ENCODE data around the gene PELI3. TPM values are rescaled to one million over a fixed set of nuclear protein-coding genes. Genes with fewer than 3 reads are reported as not detected.

The PELI3 gene
- total and polyA plus RNA-seq, 10 of the 15 experiments (the other 5 are each of a cell fraction or from before 2014, with no cell fraction given): 0.14 to 1.5 (median 0.66) TPM

GRCh38 chr11:66437979-66438503, 28.7 kb upstream of the PELI3 start:
- BruUV-seq (replicated peaks): no TSS peak
- ChIA-PET SMC1A (ENCODE audit: uncharacterized antibody, unreplicated experiment) (interaction anchor here (0.8 to 1.7 kb wide), 12 partner anchors 8 to 242 kb away, joined by 3 to 8 read pairs (median 5); partner anchors contain the start of genes BRMS1, DPP3, NPAS4 and RBM4B), RAD21 (ENCODE audit: unreplicated experiment) (interaction anchor here (0.7 to 2.2 kb wide), 12 partner anchors 17 to 240 kb away, joined by 3 to 23 read pairs (median 7); partner anchors contain the start of genes DPP3, NPAS4, PELI3 and RBM4B), POLR2A (interaction anchor here (0.7 to 1.4 kb wide), 7 partner anchors 11 to 239 kb away, joined by 3 to 5 read pairs (median 3); partner anchors contain the start of genes DPP3, PELI3 and RBM4B), CTCF (interaction anchor here (1.0 to 5.1 kb wide), 15 partner anchors 9 to 240 kb away, joined by 3 to 46 read pairs (median 18); partner anchors contain the start of genes DPP3, PELI3, RBM4B and YIF1A)
- H3K9ac ChIP-seq (ENCODE audit: control insufficient read depth, insufficient read depth, low read length): peak overlapping the region; percentile 75
- peak; percentile 52 for FAIRE-seq
- H4K20me1 ChIP-seq (ENCODE audit: control insufficient read depth, insufficient read depth): no peaks in the 10 kb centered on the region
- no peak for ATAC-seq
- peak overlapping the region; percentile 97 for H2AFZ ChIP-seq (ENCODE audit: control insufficient read depth, low read depth, low read length)
- peak overlapping the region; percentile 85 for H3K27ac ChIP-seq (ENCODE audit: control insufficient read depth, insufficient read depth)
- H3K4me3 ChIP-seq: peak overlapping the region; percentile 98
- peaks cover 0 to 2% of the 10 kb centered on the region in 2 experiments; a peak in 3 of 4 replicates for H3K36me3 ChIP-seq (ENCODE audit: control insufficient read depth in 2 of 2, insufficient read depth in 2 of 2, low read length in 1 of 2)
- H3K9me3 ChIP-seq (replicated peaks; ENCODE audit: control insufficient read depth, insufficient read depth, low read length): no peaks in the 10 kb centered on the region; the same call in 2 of the 3 replicates
- in situ Hi-C loops (cut with MboI): no loop called here
- no peak for DNase-seq (ENCODE audit: low read depth, low spot score)
- WGBS (ENCODE audit: insufficient coverage, insufficient replicate concordance, low lambda C conversion rate, missing lambda C conversion rate): 3% methylated on average over 12 of the region's 12 CpGs
- H3K4me2 ChIP-seq (ENCODE audit: control insufficient read depth, insufficient read depth): peak overlapping the region; percentile 98
- intact Hi-C loops (cut with micrococcal nuclease; ENCODE audit: unreplicated experiment): loop anchor here (10.0 kb wide), 1 partner anchor 237 kb away; the partner anchor contains the start of gene RBM4B
- no peaks in the 10 kb centered on the region for H3K27me3 ChIP-seq (replicated peaks in 1 of 2; ENCODE audit: control insufficient read depth in 2 of 2, insufficient read depth in 2 of 2, low read length in 1 of 2)
- peaks cover 5% of the 10 kb centered on the region for H3K79me2 ChIP-seq (ENCODE audit: control insufficient read depth, insufficient read depth, low read length)
- TF ChIP-seq FOXM1 (IDR thresholded peaks at IDR 0.05; ENCODE audit: low read depth, low read length) (no peak), NBN (IDR thresholded peaks at IDR 0.05) (no peak), USF1 (IDR thresholded peaks at IDR 0.05; ENCODE audit: borderline replicate concordance, extremely low read length, insufficient read depth, low read depth, low read length) (no peak), TCF12 (IDR thresholded peaks at IDR 0.05; ENCODE audit: low read depth, low read length) (no peak), ZNF24 (IDR thresholded peaks at IDR 0.05) (no peak), HDGF (IDR thresholded peaks at IDR 0.05) (no peak), MTA2 (IDR thresholded peaks at IDR 0.05; ENCODE audit: low read depth) (no peak), BMI1 (IDR thresholded peaks at IDR 0.05; ENCODE audit: borderline replicate concordance) (no peak), ZNF687 (IDR thresholded peaks at IDR 0.05) (no peak), CTCF (IDR thresholded peaks at IDR 0.05 in 2 of 3, conservative IDR thresholded peaks at IDR 0.05 in 1 of 3; ENCODE audit: control insufficient read depth in 2 of 3, extremely low read depth in 1 of 3, insufficient read depth in 1 of 3, low read depth in 3 of 3, low read length in 3 of 3) (no peak), POLR2A (IDR thresholded peaks at IDR 0.05; ENCODE audit: low read depth, low read length) (no peak), SIX5 (IDR thresholded peaks at IDR 0.05; ENCODE audit: low read depth, low read length, severe bottlenecking) (no peak), NFYA (IDR thresholded peaks at IDR 0.05; ENCODE audit: borderline replicate concordance, low read depth, low read length) (no peak)
- TF ChIP-seq, protein P1, sequence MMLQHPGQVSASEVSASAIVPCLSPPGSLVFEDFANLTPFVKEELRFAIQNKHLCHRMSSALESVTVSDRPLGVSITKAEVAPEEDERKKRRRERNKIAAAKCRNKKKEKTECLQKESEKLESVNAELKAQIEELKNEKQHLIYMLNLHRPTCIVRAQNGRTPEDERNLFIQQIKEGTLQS (IDR thresholded peaks at IDR 0.05; ENCODE audit: borderline replicate concordance, extremely low read depth, low read depth, low read length): no peak
- H3K4me1 ChIP-seq (ENCODE audit: control insufficient read depth, insufficient read depth, low read length): no peaks in the 10 kb centered on the region

All from GM12878 (cell line).